IPS-NIHi7 (cell line): ENCODE measurements around the gene ARL15.

ENCODE experiments used
- DNase-seq: peaks from one replicate; pipeline ENCODE4 v3.0.0; 2012; ENCODE audit warnings: mixed read lengths; ENCODE audit errors: extremely low spot score

The ARL15 gene

DNA sequence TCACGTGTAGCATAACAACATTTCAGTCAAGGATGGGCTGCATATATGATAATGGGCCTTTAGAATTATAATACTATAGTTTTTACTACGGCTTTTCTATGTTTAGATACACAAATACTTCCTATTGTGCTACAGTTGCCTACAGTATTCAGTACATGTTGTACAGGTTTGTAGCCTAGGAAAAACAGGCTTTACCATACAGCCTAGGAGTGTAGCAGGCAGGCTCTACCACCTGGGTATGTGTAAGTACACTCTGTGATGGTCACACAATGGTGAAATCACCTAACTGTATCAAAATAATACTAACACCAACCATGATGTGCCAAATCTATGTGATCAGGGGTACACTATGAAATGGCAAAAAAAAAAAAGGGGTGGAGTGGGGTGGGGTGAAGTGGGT is 372.9 kb downstream of the ARL15 start:
- DNase-seq: no peak

DNA sequence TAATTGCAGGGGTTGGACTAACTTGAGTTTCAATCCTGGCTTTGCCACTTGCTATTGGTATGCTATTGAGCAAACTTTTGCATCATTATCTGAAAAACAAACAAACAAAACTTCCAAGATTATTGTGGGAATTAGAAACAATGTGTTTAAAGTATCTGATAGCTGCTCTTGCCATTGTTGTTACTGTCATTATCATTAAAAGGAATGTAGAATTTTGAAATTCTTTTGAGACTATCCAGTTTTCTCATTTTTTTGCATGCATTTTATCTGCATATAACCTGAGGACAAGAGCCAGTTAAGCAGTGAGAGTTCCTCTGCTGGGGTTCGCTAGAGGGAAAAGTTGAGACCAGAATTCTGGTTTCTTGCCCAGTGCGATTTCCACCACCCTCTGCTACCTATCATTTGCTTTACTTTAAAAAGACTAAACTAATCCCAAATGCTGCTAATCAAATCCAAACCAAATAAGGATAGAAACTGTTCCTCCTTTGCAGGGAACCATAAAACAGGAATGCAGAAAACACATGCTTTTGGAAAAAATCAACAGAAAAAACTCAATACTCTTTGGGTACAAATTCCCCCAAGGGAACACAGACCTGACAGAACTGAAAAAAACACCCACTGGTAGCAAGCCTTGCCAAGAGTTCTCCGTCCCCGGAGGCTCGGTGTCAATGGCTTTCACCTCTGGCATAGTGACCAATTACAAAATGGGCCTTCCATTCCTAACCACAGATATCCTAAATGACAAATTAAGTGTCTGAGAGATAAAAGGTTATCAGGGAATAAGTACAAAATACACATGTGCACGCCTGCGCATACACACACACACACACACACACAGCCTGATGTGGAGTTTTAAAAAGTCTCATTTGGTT is 373.7 kb downstream of the ARL15 start:
- no peak for DNase-seq

GRCh38 chr5:53934151-53934820 is 376.1 kb downstream of the ARL15 start:
- DNase-seq: no peak

DNA sequence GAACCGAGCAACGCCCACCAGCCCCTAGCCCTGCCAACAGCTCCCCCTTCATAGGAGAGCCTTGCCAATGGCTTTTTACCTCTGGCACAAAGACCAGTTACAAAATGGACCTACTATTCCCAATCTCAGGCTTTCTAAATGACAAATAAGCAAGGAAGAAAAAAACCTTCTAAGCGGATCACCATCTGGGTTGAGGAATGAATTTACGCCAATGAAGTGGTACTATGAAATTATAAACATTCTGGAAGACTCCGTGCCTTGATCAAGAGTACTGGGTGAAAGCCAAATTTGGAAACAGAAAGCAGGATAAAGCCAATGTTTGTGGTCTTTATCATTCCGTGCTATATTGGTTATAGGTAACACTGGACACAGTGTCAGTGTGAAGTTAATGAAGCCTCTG is 378.0 kb downstream of the ARL15 start:
- no peak for DNase-seq

DNA sequence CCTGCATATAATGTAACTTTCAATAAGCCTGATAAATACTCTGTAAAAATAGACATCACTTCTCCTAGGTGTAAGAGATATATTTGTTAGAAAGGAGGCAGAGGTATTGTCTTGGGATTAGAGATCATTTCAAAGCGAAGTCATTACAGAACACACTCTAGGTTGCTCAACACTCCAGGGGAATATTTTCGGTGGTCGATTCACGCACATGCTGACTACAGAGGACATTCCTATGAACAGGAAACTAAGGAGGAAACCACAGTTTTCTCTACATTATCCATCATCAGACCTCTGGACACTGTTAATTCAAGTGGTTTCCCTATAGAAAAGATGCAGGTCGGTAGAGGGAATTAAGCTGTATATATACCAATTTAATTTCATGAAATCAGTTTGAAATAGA is 379.9 kb downstream of the ARL15 start:
- no peak for DNase-seq

DNA sequence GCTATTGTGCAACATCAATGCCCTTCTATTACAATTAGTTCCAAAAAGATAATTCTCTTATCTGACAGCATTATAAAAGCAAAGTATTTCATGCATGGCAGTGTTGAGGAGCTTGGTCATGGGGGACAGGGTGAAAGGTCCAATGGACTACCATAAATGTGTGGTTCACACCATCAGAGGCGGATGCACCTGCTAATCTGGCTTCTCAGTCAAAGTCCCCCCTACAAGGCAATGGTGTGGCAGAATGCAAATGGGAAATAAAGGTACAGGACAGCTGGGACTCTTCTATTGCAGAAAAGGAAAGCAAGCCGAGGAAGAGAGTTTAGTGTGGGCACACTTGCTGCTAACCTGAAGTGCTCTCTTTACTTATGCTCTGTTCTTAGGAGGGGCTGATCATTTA is 380.8 kb downstream of the ARL15 start:
- no peak for DNase-seq

GRCh38 chr5:53929152-53929551 is 381.2 kb downstream of the ARL15 start:
- DNase-seq: no peak

DNA sequence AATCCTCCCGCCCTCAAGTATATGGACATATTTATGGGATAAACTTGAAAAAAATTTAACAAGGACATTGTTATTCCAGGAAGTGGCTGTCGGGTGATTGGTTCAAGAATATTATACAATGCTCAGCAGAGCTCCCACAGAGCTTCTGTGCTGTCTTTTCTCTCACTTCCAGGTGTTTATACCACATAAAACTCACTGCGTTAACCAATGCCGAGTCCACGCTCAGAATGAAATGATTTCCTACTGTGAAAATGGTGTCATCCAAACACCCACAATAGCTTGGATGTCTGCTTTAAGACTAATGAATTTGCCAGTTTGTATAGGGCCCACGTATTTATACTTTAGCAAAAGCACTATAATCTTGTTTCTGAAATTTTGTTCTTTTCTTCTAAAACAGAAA is 381.7 kb downstream of the ARL15 start:
- DNase-seq: no peak

- no peak for DNase-seq
Observed at GRCh38 chr5:53927668-53928247, 382.6 kb downstream of the ARL15 start.

DNA sequence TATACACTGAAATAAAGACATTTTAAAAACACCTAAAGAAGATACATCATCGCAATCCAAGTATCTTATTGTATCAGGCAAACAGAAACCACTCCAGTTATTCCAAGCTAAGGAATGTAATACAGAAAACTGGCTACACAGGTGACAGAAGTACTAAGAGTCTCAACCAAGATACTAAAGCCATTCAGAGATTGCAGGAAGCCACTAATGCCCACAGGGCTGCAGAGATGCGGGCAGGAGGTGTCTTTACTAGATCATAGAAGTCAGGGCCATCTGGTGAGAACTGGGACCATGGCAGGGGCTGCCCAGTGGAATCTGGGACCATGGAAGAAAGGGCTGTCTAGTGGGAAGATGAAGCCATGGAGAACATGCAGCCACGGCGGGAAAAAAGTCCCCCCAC is 384.3 kb downstream of the ARL15 start:
- no peak for DNase-seq

DNA sequence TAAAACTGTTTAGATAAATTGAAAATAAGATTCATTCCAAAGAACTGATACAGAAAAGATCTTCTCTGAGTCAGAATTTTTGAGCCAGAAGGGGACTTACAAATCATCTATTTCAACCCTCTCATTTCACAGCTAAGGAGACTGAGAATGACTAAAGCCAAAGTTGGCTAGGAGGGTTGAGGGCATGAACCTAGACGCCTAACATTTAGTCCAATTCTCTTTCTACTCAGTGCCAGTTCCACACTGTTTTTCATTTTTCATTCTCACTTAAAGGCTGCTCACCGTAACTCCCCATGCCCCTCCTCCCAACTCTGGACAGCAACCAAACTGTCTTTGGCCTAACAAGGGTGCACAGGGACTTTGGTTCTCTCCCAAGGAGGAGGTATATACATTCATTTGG is 386.0 kb downstream of the ARL15 start:
- DNase-seq: no peak

DNA sequence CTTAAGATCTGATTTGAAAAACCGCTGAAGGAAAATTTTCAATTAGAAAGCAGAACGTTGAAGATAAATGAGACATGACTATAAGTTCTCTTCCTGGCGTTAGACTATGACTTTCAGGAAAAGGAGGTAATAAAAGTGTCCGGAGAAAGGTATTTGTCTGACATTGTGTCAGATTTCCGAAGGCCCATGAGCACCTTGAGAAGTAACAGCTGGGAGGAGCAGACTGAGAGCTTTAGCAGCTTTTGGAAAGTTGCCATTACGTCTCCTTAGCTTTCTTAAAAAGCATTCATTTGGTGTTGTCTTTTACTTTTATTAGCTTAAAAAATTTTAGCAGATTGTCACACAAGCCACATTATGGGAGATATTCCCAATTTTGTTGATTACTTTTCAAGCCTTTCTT is 386.4 kb downstream of the ARL15 start:
- DNase-seq: no peak

DNA sequence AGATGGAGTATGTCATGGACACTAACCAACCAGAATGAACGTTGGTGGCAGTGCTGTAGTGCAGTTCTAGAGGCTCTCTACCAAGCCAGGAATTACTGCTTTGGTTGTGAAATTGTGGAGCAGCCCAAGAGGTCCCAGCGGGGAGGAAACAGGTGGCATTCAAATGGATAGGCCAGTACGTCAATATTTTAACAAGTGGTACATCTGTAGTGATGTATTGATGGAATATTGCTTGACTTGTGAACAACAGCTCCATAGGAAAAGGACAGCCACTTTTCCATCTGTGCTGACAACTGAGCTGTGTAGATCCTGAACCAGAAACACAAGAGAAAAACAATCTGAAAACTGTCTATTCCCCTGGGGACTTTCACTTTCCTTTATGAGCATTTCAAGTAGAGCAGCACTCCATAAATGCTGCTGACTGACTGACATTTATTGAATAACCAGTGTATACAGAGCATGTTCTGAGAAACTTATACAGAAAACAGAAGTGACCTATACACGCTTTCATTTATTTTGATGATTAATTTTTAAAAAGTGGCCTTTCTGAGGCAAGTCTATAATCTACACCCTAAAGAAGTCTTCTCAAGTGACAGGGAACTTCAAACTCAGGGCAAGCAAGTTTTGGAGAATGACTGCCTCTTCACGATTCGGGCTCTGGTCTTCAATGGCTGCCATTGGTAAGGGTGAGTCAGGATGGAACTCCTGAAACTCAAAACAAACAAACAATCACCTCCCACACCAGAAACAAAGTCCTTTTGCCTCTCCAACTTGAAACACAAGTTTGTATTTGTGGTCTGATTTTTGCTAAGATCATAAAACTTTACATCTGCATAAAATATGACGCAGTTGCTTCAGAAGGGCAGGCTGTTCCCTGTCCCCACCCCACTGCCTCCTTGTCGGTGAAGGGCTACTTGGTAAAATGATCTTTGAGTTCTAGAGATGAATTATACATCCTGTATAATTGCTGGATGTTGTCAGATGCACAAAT is 387.6 kb downstream of the ARL15 start:
- no peak for DNase-seq

DNA sequence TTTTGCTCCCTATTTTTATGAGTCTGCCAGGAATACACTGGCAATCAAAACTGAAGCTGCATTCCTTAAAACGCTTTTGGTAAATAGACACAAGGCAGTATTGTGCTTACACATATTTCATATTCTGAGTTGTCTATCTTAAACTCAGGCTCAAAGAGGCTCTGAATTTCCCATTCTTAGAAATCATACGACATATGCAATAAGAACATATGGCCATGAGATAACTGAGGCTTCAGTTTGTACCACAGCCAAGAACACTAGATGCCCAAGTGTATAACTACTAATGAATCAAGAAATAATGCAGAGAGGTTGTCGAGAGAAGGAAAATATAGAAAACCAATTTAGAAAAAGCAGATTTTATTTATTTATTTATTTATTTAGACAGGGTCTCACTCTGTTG is 392.5 kb downstream of the ARL15 start:
- no peak for DNase-seq

GRCh38 chr5:53917095-53917494 is 393.3 kb downstream of the ARL15 start:
- DNase-seq: no peak

DNA sequence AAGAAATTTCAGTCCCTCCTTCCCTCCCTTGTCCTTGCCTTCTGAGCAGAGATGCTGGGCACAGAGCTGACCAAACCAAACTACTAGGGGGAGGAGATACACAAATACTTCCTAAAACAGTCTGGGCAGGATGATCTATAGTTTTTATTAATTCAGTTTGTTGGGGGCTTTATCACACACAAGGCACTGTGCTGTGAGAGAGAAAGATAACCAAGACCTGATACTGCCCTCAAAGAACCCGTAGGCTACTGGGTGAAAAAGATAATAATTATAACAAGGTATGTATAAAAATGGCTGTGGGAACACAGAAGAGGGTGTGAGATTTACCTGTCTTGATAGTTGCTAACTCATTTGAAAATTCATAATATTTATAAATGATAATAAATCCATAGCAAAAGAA is 395.3 kb downstream of the ARL15 start:
- DNase-seq: no peak

GRCh38 chr5:53913941-53914340 is 396.4 kb downstream of the ARL15 start:
- DNase-seq: no peak

GRCh38 chr5:53908757-53909156 is 401.6 kb downstream of the ARL15 start:
- no peak for DNase-seq

DNA sequence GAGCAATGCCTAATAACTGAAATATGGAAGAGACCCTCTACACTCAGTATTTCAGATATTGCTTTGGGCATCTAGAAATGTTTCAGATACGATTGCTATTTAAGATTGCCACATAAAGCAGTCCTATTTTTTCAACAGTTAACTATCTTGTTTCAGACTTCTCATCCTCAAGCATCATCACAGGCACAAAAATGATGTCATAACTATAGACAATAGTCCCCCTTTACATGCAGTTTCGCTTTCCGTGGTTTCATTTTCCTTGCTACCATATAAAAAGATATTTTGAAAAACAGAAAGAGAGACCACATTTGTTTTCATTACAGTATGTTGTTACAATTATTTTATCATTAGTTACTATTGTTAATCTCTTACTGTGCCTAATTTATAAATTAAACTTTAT is 402.5 kb downstream of the ARL15 start:
- DNase-seq: no peak

DNA sequence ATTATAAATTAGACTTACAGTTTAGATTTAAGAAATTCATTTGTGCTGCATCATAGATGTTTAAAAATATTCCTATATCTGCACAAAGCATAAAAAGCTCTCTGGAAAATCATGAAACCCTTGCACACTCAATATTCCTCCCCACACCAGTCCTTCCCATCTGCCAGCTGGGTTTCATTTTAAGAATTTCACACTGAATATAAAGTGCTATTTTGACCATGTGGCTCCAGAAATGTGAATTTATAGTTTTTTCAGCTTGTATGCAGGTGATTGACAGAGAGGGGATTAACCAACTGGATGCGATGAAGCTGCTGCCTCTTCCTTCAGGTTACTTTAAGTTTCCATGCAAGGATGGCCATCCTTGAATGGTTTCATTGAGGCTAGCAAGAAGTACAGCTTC is 403.6 kb downstream of the ARL15 start:
- DNase-seq: no peak

- no peak for DNase-seq
Observed at GRCh38 chr5:53902296-53902907, 408.0 kb downstream of the ARL15 start.
